Activated CD4-positive, alpha-beta T cell treated with anti-CD3 and anti-CD28 coated beads for 36 hours (primary cell): ENCODE data around the gene PRKG1. TPM values are rescaled to one million over a fixed set of nuclear protein-coding genes. Genes with fewer than 3 reads are reported as not detected.

ENCODE experiments used
- ATAC-seq: fragments of 200-7000 bp; cut with Tn5 transposase; one replicate; pipeline ENCODE4 v1.10.0; 2021; ENCODE audit warnings: mild to moderate bottlenecking, moderate library complexity
- CTCF ChIA-PET: fragments of 350-600 bp; sonication (Branson Sonifier 250); formaldehyde crosslinking; loops from one replicate; lab custom pipeline; 2021; ENCODE audit warnings: antibody characterized with exemption; lab: Charles Lee
- POLR2A ChIA-PET: fragments of 350-600 bp; sonication (Branson Sonifier 250); formaldehyde crosslinking; loops from one replicate; lab custom pipeline; 2021; ENCODE audit warnings: antibody characterized with exemption, inconsistent platforms; lab: Charles Lee
- DNase-seq: peaks from one replicate; pipeline ENCODE4 v3.0.0-alpha.2; 2020
- H3K27ac Mint-ChIP-seq: one replicate; pipeline ENCODE4 v1.8.0; 2021; ENCODE audit warnings: mixed read lengths
- H3K27me3 Mint-ChIP-seq: one replicate; pipeline ENCODE4 v1.8.0; 2021; ENCODE audit warnings: mixed read lengths
- H3K36me3 Mint-ChIP-seq: one replicate; pipeline ENCODE4 v1.8.0; 2021; ENCODE audit warnings: low read depth, mixed read lengths
- H3K4me1 Mint-ChIP-seq: one replicate; pipeline ENCODE4 v1.8.0; 2021; ENCODE audit warnings: mixed read lengths
- H3K4me3 Mint-ChIP-seq: one replicate; pipeline ENCODE4 v1.8.0; 2021; ENCODE audit warnings: mild to moderate bottlenecking, moderate library complexity, mixed read lengths
- H3K9me3 Mint-ChIP-seq: one replicate; pipeline ENCODE4 v1.8.0; 2021; ENCODE audit warnings: low read depth, mixed read lengths
- intact Hi-C, 2 experiments: fragments of 100-400 bp; cut with DNase I in 1 of 2; cut with micrococcal nuclease in 1 of 2; formaldehyde crosslinking; loops; one replicate each; pipeline versions ENCODE4 v1.14.2 to v1.15.1; 2022 to 2024; cut with DNase I, micrococcal nuclease
- total RNA-seq, 2 experiments: library from RNA; stranded (reverse); gene quantifications; one replicate each; pipeline ENCODE4 v1.2.3, GENCODE V29; 2021

Gene PRKG1
- total RNA-seq, 2 experiments from 2014 or later = not detected

DNA sequence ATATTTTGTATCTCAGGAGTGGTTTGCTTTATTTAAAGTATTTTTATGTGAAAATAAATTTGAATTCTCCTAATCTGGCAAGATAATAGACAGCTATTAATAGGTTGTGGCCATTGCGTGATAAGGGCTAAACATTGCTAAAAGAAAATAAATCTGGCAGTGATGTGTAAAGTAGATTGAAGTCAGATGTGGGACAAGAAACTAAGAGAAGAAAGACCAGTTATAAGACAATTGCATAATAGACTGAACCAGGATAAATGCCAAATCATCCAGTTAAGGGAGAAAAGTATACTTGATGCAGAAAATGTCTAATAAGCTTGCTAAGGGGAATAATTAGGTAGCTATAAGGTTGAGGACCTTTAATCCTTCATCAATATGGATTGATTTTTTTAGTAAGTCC, 822.6 kb downstream of the PRKG1 start:
- DNase-seq (no peak), ATAC-seq (no peak)
- Mint-ChIP-seq H3K4me3 (no peak overlapping the region), H3K36me3 (no peaks in the 10 kb centered on the region), H3K27ac (no peak overlapping the region), H3K27me3 (peaks cover 5% of the 10 kb centered on the region), H3K9me3 (no peaks in the 10 kb centered on the region), H3K4me1 (no peaks in the 10 kb centered on the region)
- intact Hi-C loops = no loop called here
- POLR2A ChIA-PET = no interaction called here
- CTCF ChIA-PET = no interaction called here

DNA sequence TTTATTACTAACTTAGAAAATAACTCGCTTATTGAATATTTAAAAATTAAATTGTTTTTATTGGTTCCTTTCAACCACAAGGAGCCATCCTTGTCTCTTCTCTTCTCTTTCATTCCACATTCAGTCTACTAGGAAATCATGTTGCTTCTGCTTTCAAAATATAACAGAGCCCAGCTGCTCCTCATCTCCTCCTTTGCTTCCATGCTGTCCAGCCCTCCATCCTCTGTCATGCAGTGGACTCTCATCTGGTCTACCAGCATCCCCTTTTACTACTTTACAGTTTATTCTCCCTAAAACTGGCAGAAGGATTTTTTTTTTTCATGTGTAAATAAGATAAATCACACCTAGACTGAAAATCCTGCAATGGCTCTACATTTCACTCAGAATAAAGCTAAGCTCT, 823.3 kb downstream of the PRKG1 start:
- CTCF ChIA-PET = no interaction called here
- Mint-ChIP-seq H3K27ac (no peak overlapping the region), H3K36me3 (no peaks in the 10 kb centered on the region), H3K4me1 (no peaks in the 10 kb centered on the region), H3K9me3 (no peaks in the 10 kb centered on the region), H3K27me3 (peaks cover 5% of the 10 kb centered on the region), H3K4me3 (no peak overlapping the region)
- DNase-seq (no peak), ATAC-seq (no peak)
- POLR2A ChIA-PET = no interaction called here
- intact Hi-C loops = no loop called here

DNA sequence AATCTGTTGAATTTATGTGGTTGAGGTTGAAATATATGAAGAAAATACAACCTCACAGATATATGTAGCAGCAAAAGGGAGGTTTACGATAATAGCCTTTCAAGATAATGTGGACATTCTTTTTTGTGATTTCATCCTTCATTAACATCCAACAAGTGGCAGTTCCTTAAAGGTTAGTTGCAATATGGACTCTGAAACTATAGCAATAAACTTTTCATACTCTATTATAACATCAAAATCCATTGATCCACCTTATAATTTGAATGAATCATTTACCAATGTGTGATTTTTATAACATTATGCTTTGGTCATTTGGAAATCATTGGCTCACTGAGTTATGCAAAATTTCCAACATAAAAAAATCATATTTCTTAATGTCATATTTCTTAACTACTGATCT, 825.9 kb downstream of the PRKG1 start:
- Mint-ChIP-seq H3K9me3 (no peaks in the 10 kb centered on the region), H3K36me3 (no peaks in the 10 kb centered on the region), H3K27me3 (peaks cover 5% of the 10 kb centered on the region), H3K4me1 (no peaks in the 10 kb centered on the region), H3K27ac (no peak overlapping the region), H3K4me3 (no peak overlapping the region)
- ATAC-seq = no peak
- CTCF ChIA-PET = no interaction called here
- POLR2A ChIA-PET = no interaction called here
- intact Hi-C loops = no loop called here
- DNase-seq = no peak

DNA sequence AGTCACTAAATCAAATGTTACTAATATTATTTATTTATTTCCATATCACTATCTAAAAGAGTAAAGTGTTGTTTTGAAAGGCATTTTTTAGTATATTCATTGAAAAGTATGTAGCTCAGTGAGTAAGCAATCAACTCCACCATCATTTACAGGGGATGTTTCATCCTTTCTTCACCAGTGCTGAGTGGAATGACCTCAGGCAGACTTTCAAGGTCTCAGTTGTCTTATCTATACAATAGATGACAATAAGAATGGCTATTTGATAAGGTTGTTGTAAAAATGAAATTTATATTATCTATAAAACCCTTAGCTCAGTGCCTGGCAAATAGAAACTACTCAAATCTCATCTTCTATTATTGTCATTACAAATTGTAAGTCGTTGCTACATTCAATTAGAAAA, 829.4 kb downstream of the PRKG1 start:
- H3K9me3 Mint-ChIP-seq = no peaks in the 10 kb centered on the region
- H3K27ac Mint-ChIP-seq = no peak overlapping the region
- ChIA-PET CTCF (no interaction called here), POLR2A (no interaction called here)
- H3K4me3 Mint-ChIP-seq = no peak overlapping the region
- H3K36me3 Mint-ChIP-seq = no peaks in the 10 kb centered on the region
- peaks cover 2% of the 10 kb centered on the region for H3K27me3 Mint-ChIP-seq
- ATAC-seq (no peak), DNase-seq (no peak)
- intact Hi-C loops = no loop called here
- H3K4me1 Mint-ChIP-seq = no peaks in the 10 kb centered on the region

DNA sequence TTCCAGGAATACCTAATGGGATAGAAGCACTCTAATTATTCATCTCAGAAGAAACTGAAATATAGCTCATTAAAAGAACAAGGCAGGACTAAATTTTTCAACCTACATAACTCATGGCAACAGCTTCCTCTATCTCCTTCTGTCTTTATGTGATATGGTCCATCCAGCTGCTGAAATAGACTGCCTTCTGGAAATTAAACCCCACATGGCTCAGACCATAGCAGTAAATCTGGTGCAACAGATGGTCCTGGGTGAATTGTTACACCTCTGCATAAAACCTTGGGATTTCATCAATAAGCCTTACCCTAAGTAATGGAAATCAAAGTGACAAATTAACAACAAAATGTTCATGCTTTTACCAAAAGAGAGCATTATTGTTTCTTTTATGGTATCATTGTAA, 830.7 kb downstream of the PRKG1 start:
- no peaks in the 10 kb centered on the region for H3K9me3 Mint-ChIP-seq
- no peak overlapping the region for H3K4me3 Mint-ChIP-seq
- no peak overlapping the region for H3K27ac Mint-ChIP-seq
- H3K36me3 Mint-ChIP-seq = no peaks in the 10 kb centered on the region
- H3K27me3 Mint-ChIP-seq = peaks cover 2% of the 10 kb centered on the region
- intact Hi-C loops = no loop called here
- DNase-seq (no peak), ATAC-seq (no peak)
- ChIA-PET CTCF (interaction anchor here (0.7 kb wide), 1 partner anchor 273 kb away, joined by 3 read pairs; no protein-coding TSS in a partner anchor), POLR2A (no interaction called here)
- no peaks in the 10 kb centered on the region for H3K4me1 Mint-ChIP-seq

DNA sequence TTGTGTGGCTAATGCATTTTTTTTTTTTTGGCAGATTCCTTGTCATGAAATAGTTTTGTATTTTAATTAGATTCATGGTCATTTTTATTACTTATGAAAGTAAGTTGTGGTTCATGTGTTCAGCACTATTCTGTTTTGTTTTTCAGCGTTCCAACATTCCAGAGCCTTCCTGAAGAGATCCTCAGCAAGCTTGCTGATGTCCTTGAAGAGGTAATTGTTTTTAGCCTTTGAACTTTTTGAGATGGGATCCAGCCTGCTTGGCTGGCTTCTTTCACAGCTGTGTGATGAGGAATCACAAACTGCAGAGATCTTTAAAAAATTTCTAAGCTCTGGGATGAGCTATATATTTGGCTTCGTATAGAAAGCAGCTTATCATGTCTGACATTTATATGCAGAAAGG, 833.1 kb downstream of the PRKG1 start:
- CTCF ChIA-PET = no interaction called here
- POLR2A ChIA-PET = no interaction called here
- intact Hi-C loops = no loop called here
- H3K27me3 Mint-ChIP-seq = peaks cover 2% of the 10 kb centered on the region
- DNase-seq (no peak), ATAC-seq (no peak)
- H3K36me3 Mint-ChIP-seq = no peaks in the 10 kb centered on the region
- no peak overlapping the region for H3K27ac Mint-ChIP-seq
- no peaks in the 10 kb centered on the region for H3K9me3 Mint-ChIP-seq
- no peaks in the 10 kb centered on the region for H3K4me1 Mint-ChIP-seq
- no peak overlapping the region for H3K4me3 Mint-ChIP-seq

DNA sequence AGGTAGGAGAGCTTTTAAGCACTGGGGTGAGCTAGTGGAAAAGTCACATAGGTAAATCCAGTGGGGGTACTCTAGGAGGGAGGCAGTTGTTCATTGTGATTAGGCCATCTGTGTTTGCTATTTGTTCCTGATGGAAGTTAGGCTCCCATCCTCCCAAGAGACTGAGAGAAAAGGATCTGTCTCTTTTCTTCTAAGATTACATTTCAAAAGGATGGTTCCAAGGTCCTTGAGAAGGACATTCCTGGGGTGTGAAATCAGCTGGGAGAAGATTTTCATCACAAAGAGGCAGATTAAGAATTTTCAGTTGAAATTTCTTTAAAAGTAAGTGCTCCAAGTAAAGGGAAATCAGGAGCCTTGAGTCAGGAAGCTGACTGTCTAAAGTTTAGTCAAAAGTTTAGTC, 835.9 kb downstream of the PRKG1 start:
- H3K36me3 Mint-ChIP-seq = no peaks in the 10 kb centered on the region
- DNase-seq = no peak
- CTCF ChIA-PET = no interaction called here
- intact Hi-C loops = no loop called here
- no peak for ATAC-seq
- no peaks in the 10 kb centered on the region for H3K9me3 Mint-ChIP-seq
- peaks cover 2% of the 10 kb centered on the region for H3K27me3 Mint-ChIP-seq
- POLR2A ChIA-PET = no interaction called here
- H3K4me1 Mint-ChIP-seq = no peaks in the 10 kb centered on the region
- H3K27ac Mint-ChIP-seq = no peak overlapping the region
- no peak overlapping the region for H3K4me3 Mint-ChIP-seq

DNA sequence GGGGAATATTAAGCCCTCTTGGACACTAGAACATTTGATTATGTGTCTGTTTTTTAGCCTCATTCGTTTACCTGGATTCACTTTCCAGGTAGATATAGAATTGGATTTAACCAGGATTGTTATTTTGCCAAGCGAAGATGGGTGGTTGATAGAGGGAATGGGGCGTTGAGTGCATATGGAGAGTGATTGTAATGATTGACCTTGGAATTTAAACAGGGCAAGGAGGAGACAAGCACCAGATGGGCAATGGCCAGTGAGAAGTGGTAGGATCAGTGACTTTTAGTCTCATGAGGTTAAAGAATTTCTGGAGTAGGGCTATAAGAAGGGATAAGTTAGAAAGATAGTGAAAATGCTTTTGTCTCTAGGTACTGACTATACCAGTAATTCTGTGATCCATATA, 836.3 kb downstream of the PRKG1 start:
- no peak overlapping the region for H3K27ac Mint-ChIP-seq
- no peak overlapping the region for H3K4me3 Mint-ChIP-seq
- H3K9me3 Mint-ChIP-seq = no peaks in the 10 kb centered on the region
- no peaks in the 10 kb centered on the region for H3K36me3 Mint-ChIP-seq
- H3K27me3 Mint-ChIP-seq = peaks cover 4% of the 10 kb centered on the region
- ChIA-PET CTCF (interaction anchor here (0.9 kb wide), 1 partner anchor 72 kb away, joined by 3 read pairs; no protein-coding TSS in a partner anchor), POLR2A (no interaction called here)
- H3K4me1 Mint-ChIP-seq = no peaks in the 10 kb centered on the region
- intact Hi-C loops = no loop called here
- DNase-seq (no peak), ATAC-seq (no peak)

DNA sequence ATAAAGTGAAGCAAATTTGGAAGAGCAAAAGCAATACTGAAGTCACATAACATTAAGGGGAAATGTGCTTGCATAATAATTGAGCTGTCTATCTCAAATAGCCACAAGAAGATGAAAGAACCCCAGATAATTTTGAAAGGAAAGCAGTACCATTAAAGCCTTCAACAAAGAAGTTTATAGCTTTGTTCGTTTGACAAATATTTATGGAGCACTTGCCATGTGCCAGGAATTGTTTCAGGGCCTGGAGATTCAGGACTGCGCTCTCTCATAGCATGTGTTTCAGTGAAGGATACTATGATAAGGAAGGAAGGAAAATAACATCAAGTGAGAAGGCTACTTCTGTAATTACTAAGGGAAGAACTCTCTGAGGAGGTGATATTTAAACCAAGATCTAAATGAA, 837.4 kb downstream of the PRKG1 start:
- CTCF ChIA-PET = interaction anchor here (0.9 kb wide), 1 partner anchor 73 kb away, joined by 3 read pairs; no protein-coding TSS in a partner anchor

DNA sequence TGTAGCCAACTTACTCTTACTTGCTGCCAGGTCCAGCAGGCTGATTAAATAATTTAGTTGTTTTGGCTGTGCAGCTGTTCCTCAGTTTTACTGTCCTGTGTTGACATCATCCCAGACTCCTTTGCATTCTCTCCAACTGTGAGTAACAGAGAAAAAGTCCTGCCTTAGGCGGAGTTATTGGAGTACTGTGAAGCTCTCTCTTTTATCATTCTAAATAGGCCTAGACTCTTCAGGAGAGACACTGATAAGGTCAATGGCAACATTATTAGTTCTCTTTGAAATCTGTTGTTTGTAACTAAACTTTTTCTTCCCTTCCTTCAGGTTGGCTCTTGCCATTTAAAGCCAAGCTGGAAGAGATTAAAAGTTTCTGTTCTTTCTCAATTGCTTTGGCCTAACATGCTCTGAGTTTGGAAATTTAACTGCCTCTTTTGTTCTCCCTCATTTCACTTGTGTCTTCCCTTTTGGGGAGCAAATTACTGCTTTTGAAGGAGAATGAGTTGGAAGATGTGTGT, 840.8 kb downstream of the PRKG1 start:
- ChIA-PET CTCF (no interaction called here), POLR2A (no interaction called here)
- no peak overlapping the region for H3K4me3 Mint-ChIP-seq
- no peaks in the 10 kb centered on the region for H3K9me3 Mint-ChIP-seq
- H3K36me3 Mint-ChIP-seq = no peaks in the 10 kb centered on the region
- H3K4me1 Mint-ChIP-seq = no peaks in the 10 kb centered on the region
- no peak overlapping the region for H3K27ac Mint-ChIP-seq
- peaks cover 3% of the 10 kb centered on the region for H3K27me3 Mint-ChIP-seq
- intact Hi-C loops = no loop called here
- ATAC-seq (no peak), DNase-seq (no peak)

More for the DNA sequence above, 837.4 kb downstream of the PRKG1 start:
- Mint-ChIP-seq H3K4me3 (no peak overlapping the region), H3K27me3 (peaks cover 3% of the 10 kb centered on the region), H3K36me3 (no peaks in the 10 kb centered on the region), H3K4me1 (no peaks in the 10 kb centered on the region), H3K9me3 (no peaks in the 10 kb centered on the region), H3K27ac (no peak overlapping the region)
- no peak for DNase-seq
- ATAC-seq = no peak
- POLR2A ChIA-PET = no interaction called here
- intact Hi-C loops = no loop called here

DNA sequence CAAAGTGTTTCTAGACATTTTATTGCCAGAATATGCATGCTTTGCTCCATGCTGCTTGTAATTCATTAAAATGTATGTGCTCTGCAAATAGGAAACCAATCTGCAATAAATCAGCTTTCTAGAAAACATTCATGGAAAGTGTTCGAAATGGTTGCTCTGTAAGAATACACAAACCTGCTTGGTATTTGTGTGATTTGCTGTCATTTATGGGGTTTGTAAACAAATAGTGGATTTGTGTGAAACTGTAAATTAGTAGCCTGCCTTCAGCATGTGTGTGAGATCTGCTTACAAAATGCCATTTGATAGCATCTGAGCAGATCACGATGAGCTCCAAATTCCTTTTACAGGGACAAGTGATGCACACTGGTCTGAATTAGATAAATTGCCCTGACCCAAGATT, 844.2 kb downstream of the PRKG1 start:
- no peaks in the 10 kb centered on the region for H3K4me1 Mint-ChIP-seq
- no peak overlapping the region for H3K27ac Mint-ChIP-seq
- ChIA-PET CTCF (interaction anchor here (0.6 to 0.7 kb wide), 2 partner anchors 206 to 333 kb away, joined by 3 read pairs; no protein-coding TSS in a partner anchor), POLR2A (no interaction called here)
- peaks cover 3% of the 10 kb centered on the region for H3K27me3 Mint-ChIP-seq
- H3K36me3 Mint-ChIP-seq = no peaks in the 10 kb centered on the region
- DNase-seq (no peak), ATAC-seq (no peak)
- no peak overlapping the region for H3K4me3 Mint-ChIP-seq
- intact Hi-C loops = no loop called here
- no peaks in the 10 kb centered on the region for H3K9me3 Mint-ChIP-seq

DNA sequence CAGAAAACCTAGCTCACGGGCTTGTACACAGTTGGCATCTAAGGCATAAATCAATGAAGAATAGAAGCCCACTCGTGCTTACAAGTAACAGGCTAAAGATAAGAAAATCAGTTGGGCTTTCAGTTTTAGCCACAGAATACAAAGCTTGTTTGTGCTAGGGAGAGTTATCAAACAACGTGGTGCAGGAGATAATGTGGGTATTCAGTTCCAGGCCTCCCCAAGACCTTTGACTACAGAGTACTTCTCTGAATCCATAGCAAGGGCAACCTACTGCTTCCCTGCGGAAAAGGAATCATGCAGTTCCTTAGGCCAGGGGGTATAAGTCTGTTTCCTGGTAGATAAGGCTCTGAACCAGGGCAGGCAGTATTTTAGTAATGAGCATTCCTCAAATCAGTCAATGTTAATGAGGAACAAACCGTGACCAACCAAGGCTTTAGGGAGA, 844.6 kb downstream of the PRKG1 start:
- Mint-ChIP-seq H3K27ac (no peak overlapping the region), H3K4me1 (no peaks in the 10 kb centered on the region), H3K4me3 (no peak overlapping the region), H3K9me3 (no peaks in the 10 kb centered on the region), H3K27me3 (peaks cover 3% of the 10 kb centered on the region), H3K36me3 (no peaks in the 10 kb centered on the region)
- intact Hi-C loops = no loop called here
- ATAC-seq (no peak), DNase-seq (no peak)
- ChIA-PET CTCF (interaction anchor here (0.5 to 0.8 kb wide), 3 partner anchors 279 to 907 kb away, joined by 3 read pairs; no protein-coding TSS in a partner anchor), POLR2A (no interaction called here)
